ENCODE data around the gene DCAF7.

The DCAF7 gene

GRCh38 chr17:63635787-63636186 lies 85.5 kb downstream of the DCAF7 start:
- WGBS, result 79% methylated on average over 2 of the region's 2 CpGs
- H3K4me3 ChIP-seq (ENCODE audit: low read length), result no peak overlapping the region

GRCh38 chr17:63639125-63639524 lies 88.8 kb downstream of the DCAF7 start:
- Histone ChIP-seq H3K27me3 (ENCODE audit: insufficient read depth, low read length) (no peaks in the 10 kb centered on the region), H3K27ac (ENCODE audit: low read depth, low read length) (no peak overlapping the region), H3K9ac (ENCODE audit: low read depth, low read length) (no peak overlapping the region), H3K9me3 (ENCODE audit: insufficient read depth, low read depth, low read length) (no peaks in the 10 kb centered on the region), H3K36me3 (ENCODE audit: insufficient read depth, low read length) (peaks cover 27% of the 10 kb centered on the region), H3K4me3 (ENCODE audit: low read length) (no peak overlapping the region), H3K4me1 (ENCODE audit: insufficient read depth, low read length) (peaks cover 11% of the 10 kb centered on the region)
- WGBS, result 68% methylated on average over 1 of the region's 1 CpG

More at GRCh38 chr17:63635787-63636186, 85.5 kb downstream of the DCAF7 start:
- Histone ChIP-seq H3K36me3 (ENCODE audit: insufficient read depth, low read length) (peaks cover 27% of the 10 kb centered on the region), H3K9me3 (ENCODE audit: insufficient read depth, low read depth, low read length) (no peaks in the 10 kb centered on the region), H3K27me3 (ENCODE audit: insufficient read depth, low read length) (no peaks in the 10 kb centered on the region), H3K9ac (ENCODE audit: low read depth, low read length) (no peak overlapping the region; the same call in 1 of the 2 replicates), H3K27ac (ENCODE audit: low read depth, low read length) (no peak overlapping the region), H3K4me1 (ENCODE audit: insufficient read depth, low read length) (peaks cover 40% of the 10 kb centered on the region)

GRCh38 chr17:63640038-63640437 lies 89.8 kb downstream of the DCAF7 start:
- peaks cover 22% of the 10 kb centered on the region for H3K36me3 ChIP-seq (ENCODE audit: insufficient read depth, low read length)
- H3K9ac ChIP-seq (ENCODE audit: low read depth, low read length), result no peak overlapping the region
- no peaks in the 10 kb centered on the region for H3K27me3 ChIP-seq (ENCODE audit: insufficient read depth, low read length)
- H3K27ac ChIP-seq (ENCODE audit: low read depth, low read length), result no peak overlapping the region
- WGBS, result 98% methylated on average over 4 of the region's 4 CpGs
- no peaks in the 10 kb centered on the region for H3K9me3 ChIP-seq (ENCODE audit: insufficient read depth, low read depth, low read length)
- peaks cover 2% of the 10 kb centered on the region; the same call in 1 of the 2 replicates for H3K4me1 ChIP-seq (ENCODE audit: insufficient read depth, low read length)
- H3K4me3 ChIP-seq (ENCODE audit: low read length), result no peak overlapping the region

- Histone ChIP-seq H3K9ac (ENCODE audit: low read depth, low read length) (no peak overlapping the region), H3K27me3 (ENCODE audit: insufficient read depth, low read length) (no peaks in the 10 kb centered on the region), H3K4me1 (ENCODE audit: insufficient read depth, low read length) (no peaks in the 10 kb centered on the region; the same call in 1 of the 2 replicates), H3K27ac (ENCODE audit: low read depth, low read length) (no peak overlapping the region), H3K9me3 (ENCODE audit: insufficient read depth, low read depth, low read length) (no peaks in the 10 kb centered on the region), H3K4me3 (ENCODE audit: low read length) (no peak overlapping the region), H3K36me3 (ENCODE audit: insufficient read depth, low read length) (peaks cover 12% of the 10 kb centered on the region; the same call in 1 of the 2 replicates)
- WGBS, result 97% methylated on average over 4 of the region's 4 CpGs
These were observed 91.6 kb downstream of the DCAF7 start for GRCh38 chr17:63641692-63642448.

All from HUES64 (cell line).